T-helper 2 cell (primary cell): Measurements from ENCODE around the gene TOR4A.
A peak's percentile ranks its signal among the peaks of the same experiment; 100 is the strongest.

ENCODE experiments used
- DNase-seq, 5 experiments: peaks; one replicate each; pipeline versions ENCODE4 v3.0.0 to v3.0.0-alpha.2; 2012 to 2022

TOR4A gene

GRCh38 chr9:137295849-137296669 is 18.5 kb downstream of the TOR4A start:
- no peak for DNase-seq

- no peak for DNase-seq
Measured at GRCh38 chr9:137296670-137297664, 19.4 kb downstream of the TOR4A start.

GRCh38 chr9:137297966-137298365 is 20.4 kb downstream of the TOR4A start:
- DNase-seq: no peak

- DNase-seq: no peak
Measured at GRCh38 chr9:137298401-137299202, 21.1 kb downstream of the TOR4A start.

GRCh38 chr9:137299203-137299565 is 21.7 kb downstream of the TOR4A start:
- no peak for DNase-seq

GRCh38 chr9:137299938-137300337 is 22.4 kb downstream of the TOR4A start:
- DNase-seq: no peak

DNA sequence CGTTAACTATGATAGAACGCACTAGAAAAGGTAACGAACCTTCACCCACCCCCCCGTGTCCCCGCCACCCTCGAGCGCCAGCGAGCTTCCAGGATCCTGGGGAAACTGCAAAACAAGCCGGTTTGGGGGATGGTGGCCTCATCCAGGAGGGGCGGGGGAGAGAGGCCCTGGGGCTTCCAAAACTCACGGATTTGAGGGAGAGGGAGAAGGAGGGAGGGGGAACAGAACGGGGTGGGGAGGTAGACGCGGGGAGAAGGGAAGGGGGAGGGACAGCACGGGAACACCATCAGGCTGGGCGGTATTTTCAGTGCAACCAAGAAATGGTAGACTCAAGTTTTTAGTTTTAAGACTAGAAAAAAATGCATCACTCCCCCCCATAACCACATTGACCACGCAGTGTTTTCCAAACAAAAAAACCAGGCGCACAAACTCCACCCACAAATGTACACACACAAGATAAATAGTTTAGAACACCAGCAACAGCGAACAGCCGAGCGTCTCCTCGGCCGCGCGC is 23.1 kb downstream of the TOR4A start:
- DNase-seq: no peak

- no peak for DNase-seq
Measured at GRCh38 chr9:137301081-137301947, 23.8 kb downstream of the TOR4A start.

GRCh38 chr9:137302118-137302448 is 24.6 kb downstream of the TOR4A start, which contains the start of gene NRARP:
TSS of gene NRARP (minus strand) at chr9:137302271. CDS start at chr9:137301928, 343 bp downstream.
- DNase-seq: peak; percentile 77 to 89 (median 86)

- no peak for DNase-seq
Measured at GRCh38 chr9:137302449-137303150, 25.1 kb downstream of the TOR4A start.

DNA sequence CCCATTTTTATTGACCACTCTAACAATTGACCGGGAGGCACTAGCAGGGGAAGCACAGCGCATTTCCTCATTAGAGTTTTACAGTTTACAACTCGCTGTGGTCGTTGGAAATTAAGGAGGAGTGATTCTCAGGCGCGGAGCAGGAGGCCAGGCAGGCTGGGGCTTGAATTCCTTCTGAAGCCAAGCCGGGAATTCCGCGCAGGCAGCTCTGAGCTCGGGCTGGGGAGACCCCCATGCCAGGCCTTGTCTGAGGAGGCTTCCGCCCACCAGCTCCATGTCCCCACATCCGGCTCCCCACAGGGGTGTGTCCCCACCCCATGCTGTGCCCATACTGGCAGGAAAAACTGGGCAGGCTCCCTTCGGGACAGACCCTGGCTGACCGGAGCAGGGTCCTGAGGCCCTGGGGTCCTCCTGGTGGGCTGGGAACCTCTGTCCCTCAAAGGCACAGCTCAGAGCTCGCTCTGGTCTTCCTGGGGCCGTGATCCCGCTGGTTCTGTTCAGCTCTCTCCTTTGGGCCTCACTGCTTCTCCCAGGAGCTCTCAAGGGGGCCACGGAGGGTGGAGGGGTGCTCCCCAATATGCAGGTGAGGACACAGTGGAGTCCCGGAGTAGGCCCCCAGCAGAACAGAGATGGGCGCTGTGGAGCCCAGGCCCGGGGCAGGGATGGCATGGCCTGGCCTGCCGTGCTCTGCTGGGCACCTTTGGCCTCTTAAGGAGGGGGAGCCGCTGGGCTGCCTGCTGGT is 25.8 kb downstream of the TOR4A start:
- DNase-seq: no peak

GRCh38 chr9:137303893-137304382 is 26.4 kb downstream of the TOR4A start:
- no peak for DNase-seq

GRCh38 chr9:137304383-137305059 is 27.0 kb downstream of the TOR4A start:
- DNase-seq: no peak

- DNase-seq: peak in 3 of 5 experiments; percentile 30 to 80 (median 49)
Measured at GRCh38 chr9:137305060-137305797, 27.7 kb downstream of the TOR4A start.

DNA sequence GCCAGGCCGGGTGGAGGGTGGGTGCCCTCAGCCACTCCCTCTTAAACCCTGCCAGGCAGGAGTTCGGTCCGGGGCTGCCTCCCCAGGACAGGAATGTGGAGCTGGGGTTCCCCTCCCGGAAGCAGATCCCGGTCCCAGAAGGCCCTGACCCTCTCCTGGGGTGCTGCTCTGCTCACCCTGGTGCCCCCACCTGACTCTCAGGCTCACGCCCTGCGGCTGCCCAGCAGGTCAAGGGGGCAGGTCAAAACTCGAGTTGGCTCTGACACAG is 28.2 kb downstream of the TOR4A start:
- no peak for DNase-seq

GRCh38 chr9:137306066-137306849 is 28.7 kb downstream of the TOR4A start:
- no peak for DNase-seq

DNA sequence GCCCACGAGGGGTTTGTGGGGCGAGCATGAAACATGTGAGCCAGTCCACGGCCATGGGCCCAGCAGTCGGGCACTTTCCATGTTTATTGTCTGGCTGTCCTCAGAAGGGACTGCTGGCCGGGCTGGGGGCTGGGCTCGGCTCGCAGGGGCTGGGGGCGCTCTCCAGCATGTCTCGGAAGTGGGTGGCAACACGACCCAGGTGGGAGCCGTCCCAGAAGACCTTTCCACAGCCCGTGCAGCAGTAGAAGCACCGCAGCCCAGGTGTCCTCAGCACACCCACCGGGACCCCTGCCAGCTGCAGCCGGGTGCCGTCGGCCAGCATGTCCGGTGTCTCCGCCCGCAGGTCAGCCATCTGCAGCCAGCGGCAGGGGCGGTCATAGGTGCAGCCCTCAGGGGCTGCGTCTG is 29.3 kb downstream of the TOR4A start:
- DNase-seq: no peak
